Inflammatory macrophage treated with lipopolysaccharide for 4 hours (primary cell): ENCODE data around the gene C1orf226.
A peak's percentile ranks its signal among the peaks of the same experiment; 100 is the strongest.

Experiments used
- DNase-seq: peaks from one replicate; pipeline ENCODE4 v3.0.0-alpha.2; 2020

Gene C1orf226

GRCh38 chr1:162381383-162381782, at the start of gene C1orf226:
Gene C1orf226 (plus strand): TSS chr1:162381728. CDS start chr1:162381902, 174 bp downstream.
- DNase-seq, result no peak

- no peak for DNase-seq
Measured at GRCh38 chr1:162333991-162334390, 47.5 kb upstream of the C1orf226 start.

- peak; percentile 33 for DNase-seq
Measured at GRCh38 chr1:162335126-162335525, 46.4 kb upstream of the C1orf226 start.

GRCh38 chr1:162336621-162337285, 44.8 kb upstream of the C1orf226 start:
- DNase-seq, result no peak

- no peak for DNase-seq
Measured at GRCh38 chr1:162342452-162342983, 39.0 kb upstream of the C1orf226 start.

- no peak for DNase-seq
Measured at GRCh38 chr1:162343470-162343869, 38.1 kb upstream of the C1orf226 start.

GRCh38 chr1:162347281-162347680, 34.2 kb upstream of the C1orf226 start:
- no peak for DNase-seq

GRCh38 chr1:162349635-162350330, 31.7 kb upstream of the C1orf226 start:
- no peak for DNase-seq

GRCh38 chr1:162351246-162351842, 30.2 kb upstream of the C1orf226 start:
- no peak for DNase-seq

- peak; percentile 55 for DNase-seq
Measured at GRCh38 chr1:162351874-162352273, 29.7 kb upstream of the C1orf226 start.

- no peak for DNase-seq
Measured at GRCh38 chr1:162353078-162353477, 28.4 kb upstream of the C1orf226 start.

- DNase-seq, result peak; percentile 15
Measured at GRCh38 chr1:162353702-162354101, 27.8 kb upstream of the C1orf226 start.

- peak; percentile 51 for DNase-seq
Measured at GRCh38 chr1:162357681-162358266, 23.8 kb upstream of the C1orf226 start.

- no peak for DNase-seq
Measured at GRCh38 chr1:162358928-162359327, 22.6 kb upstream of the C1orf226 start.

GRCh38 chr1:162359523-162360236, 21.8 kb upstream of the C1orf226 start:
- DNase-seq, result no peak

- DNase-seq, result no peak
Measured at GRCh38 chr1:162360237-162360873, 21.2 kb upstream of the C1orf226 start.

- DNase-seq, result no peak
Measured at GRCh38 chr1:162360874-162361260, 20.7 kb upstream of the C1orf226 start.

- DNase-seq, result no peak
Measured at GRCh38 chr1:162361349-162361748, 20.2 kb upstream of the C1orf226 start.

GRCh38 chr1:162363823-162364222, 17.7 kb upstream of the C1orf226 start:
- DNase-seq, result no peak

GRCh38 chr1:162364498-162364897, 17.0 kb upstream of the C1orf226 start:
- peak; percentile 13 for DNase-seq

GRCh38 chr1:162365284-162366020, 16.1 kb upstream of the C1orf226 start:
- no peak for DNase-seq

- DNase-seq, result no peak
Measured at GRCh38 chr1:162366149-162366548, 15.4 kb upstream of the C1orf226 start.
